GM10847 (cell line): Measurements from ENCODE around the gene PARD6A.

Experiments
- POLR2A ChIP-seq: IDR thresholded peaks from 2 replicates; pipeline ENCODE4 v1.6.1; 2011; ENCODE audit not compliant: insufficient read length; ENCODE audit errors: extremely low read depth

The PARD6A gene

DNA sequence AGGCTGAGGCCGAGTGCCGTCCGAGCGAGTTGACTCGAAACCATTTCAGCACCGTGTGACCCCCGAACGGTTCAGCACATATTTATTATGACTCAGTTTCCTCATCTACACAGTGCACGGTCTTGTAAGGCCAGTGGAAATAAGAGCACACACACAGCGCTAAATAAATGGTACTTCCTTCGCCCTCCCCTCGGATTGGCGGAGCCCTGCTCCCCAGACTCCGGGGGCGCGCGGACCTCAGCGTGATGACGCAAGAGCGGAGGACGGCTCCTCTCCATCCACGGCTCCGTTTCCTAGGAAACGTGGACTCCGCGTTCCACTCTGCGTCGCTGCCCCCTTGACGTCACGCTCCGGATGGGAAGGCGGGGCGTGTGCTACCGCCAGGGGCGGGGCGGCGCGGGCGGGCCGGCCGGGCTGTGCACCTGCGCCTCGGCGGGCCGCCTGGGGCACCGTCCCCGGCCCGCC, at the start of gene PARD6A:
Gene PARD6A, plus strand, starts transcription at position 397 of the 465 bp plus-strand sequence. CDS start 79 bp downstream, outside the sequence.
- TF ChIP-seq POLR2A, result no peak

DNA sequence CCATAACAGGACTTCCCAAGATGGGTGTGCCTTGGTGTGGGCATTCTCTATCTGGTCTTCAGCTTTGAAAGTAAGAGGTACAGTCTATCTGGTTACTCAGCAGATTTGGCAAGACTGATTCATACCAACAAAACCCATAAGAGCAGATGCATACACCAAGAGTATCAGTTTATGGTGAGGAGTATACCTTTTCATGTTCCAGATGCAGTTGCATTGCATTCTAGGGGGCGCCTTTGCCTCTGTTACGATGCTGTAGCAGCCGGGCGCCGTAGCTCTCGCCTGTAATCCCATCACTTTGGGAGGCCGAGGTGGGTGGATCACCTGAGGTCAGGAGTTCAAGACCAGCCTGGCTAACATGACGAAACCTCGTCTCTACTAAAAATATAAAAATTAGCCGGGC, 47.0 kb upstream of the PARD6A start:
- TF ChIP-seq POLR2A, result no peak

GRCh38 chr16:67628216-67628615, 32.5 kb upstream of the PARD6A start:
- no peak for TF ChIP-seq POLR2A

DNA sequence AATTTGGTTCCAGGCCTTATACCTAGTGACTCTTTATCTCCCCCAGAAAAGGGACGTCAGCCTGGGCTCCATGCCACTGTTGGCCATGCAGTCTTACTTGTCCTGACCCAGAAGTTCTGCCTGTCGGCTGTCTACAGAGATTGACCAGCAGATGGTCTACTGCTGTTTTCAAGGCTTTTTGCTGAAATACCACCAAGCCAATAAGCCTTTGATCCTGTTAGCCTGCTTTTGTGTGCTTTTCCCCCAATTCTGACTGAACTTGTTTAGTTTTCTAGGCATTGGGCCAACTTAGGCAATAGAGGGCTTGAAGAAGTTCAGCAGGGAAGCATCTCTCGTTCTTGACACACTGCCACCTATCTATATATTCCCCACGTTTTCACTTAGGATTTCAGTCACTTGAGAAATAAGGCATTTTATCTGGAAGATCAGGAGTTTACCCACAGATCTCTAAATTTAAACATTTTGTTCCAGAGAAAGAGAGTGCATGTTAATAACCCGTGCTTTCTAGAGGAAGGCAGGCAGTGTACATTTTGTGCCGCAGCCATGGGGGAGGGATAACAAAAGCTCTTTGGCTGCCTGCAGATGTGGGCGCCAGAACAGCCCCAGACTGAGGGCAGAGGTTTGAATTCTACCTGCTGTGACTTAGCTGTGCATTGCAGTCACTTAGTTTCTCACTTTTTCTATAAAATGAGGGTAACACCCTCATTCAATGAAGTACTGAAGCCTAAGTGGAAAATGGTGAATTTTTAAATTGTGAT, 28.2 kb upstream of the PARD6A start:
- TF ChIP-seq POLR2A, result no peak

GRCh38 chr16:67636713-67637112, 24.0 kb upstream of the PARD6A start:
- TF ChIP-seq POLR2A, result no peak

DNA sequence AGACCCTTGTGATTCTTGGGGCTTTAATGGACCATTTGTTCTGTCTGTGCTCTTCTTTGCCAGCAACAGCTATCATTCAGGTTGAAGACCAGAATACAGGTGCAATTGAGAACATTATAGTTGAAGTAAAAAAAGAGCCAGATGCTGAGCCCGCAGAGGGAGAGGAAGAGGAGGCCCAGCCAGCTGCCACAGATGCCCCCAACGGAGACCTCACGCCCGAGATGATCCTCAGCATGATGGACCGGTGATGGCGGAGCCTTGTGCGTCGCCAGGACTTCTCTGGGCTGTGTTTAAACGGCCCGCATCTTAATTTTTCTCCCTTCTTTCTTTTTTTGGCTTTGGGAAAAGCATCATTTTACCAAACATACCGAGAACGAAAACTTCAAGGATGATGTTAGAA, 23.1 kb upstream of the PARD6A start:
- no peak for TF ChIP-seq POLR2A

- no peak for TF ChIP-seq POLR2A
Observed at GRCh38 chr16:67641779-67642708, 18.7 kb upstream of the PARD6A start.

GRCh38 chr16:67644038-67644437, 16.7 kb upstream of the PARD6A start:
- TF ChIP-seq POLR2A, result no peak

GRCh38 chr16:67645397-67646121, 15.2 kb upstream of the PARD6A start:
- TF ChIP-seq POLR2A, result no peak

GRCh38 chr16:67647111-67647651, 13.6 kb upstream of the PARD6A start:
- no peak for TF ChIP-seq POLR2A

GRCh38 chr16:67647681-67648080, 13.1 kb upstream of the PARD6A start:
- no peak for TF ChIP-seq POLR2A

GRCh38 chr16:67648088-67648763, 12.5 kb upstream of the PARD6A start:
- no peak for TF ChIP-seq POLR2A

DNA sequence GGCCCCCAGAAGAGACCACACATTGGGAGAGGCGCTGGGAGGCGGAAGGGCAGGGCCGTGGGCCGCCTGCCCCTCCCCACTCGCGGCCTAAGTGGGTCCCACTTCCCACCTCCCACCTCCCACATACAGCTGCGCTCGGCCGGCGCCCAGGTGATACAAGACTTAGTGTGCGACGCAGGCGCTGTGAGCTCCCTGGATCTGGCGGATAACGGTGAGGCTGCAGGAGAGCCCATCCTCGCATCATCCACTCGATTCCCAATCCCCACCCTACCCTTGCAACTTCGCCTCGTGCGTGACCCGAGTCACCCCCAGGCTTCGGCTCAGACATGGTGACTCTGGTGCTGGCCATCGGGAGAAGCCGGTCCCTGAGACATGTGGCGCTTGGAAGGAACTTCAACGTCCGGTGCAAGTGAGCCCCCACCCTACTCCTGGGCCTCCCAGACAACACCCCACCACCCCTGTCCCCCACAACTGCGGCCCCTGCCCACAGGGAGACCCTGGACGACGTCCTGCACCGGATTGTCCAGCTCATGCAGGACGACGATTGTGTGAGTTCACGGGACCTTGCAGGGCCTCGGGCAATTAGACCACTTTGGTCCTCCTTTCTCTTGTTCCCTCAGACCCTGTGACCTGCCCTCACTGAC, 11.9 kb upstream of the PARD6A start:
- TF ChIP-seq POLR2A, result no peak

- TF ChIP-seq POLR2A, result no peak
Observed at GRCh38 chr16:67649494-67649931, 11.2 kb upstream of the PARD6A start.
